GM12878 (cell line): ENCODE results near the gene CYSLTR2. TPM values are rescaled to one million over a fixed set of nuclear protein-coding genes. Genes with fewer than 3 reads are reported as not detected.

ENCODE experiments used
- ATAC-seq: fragments of 200-7000 bp; cut with Tn5 transposase; 3 replicates; pipeline ENCODE4 v1.9.1; 2020; ENCODE audit warnings: mild to moderate bottlenecking, moderate library complexity
- BruUV-seq: library from RNA; stranded (reverse); fragments of 400-500 nt; replicated peaks from 2 replicates; lab custom pipeline; 2021; lab: Mats Ljungman, UMichigan
- CTCF ChIA-PET: fragments of 300-600 bp; sonication (Branson Sonifier 250); formaldehyde crosslinking; extraction: SDS; loops from one replicate; lab custom pipeline; 2021; ENCODE audit warnings: inconsistent platforms; lab: Yijun Ruan, JAX
- POLR2A ChIA-PET: fragments of 350-600 bp; formaldehyde crosslinking; extraction: SDS; loops from one replicate; lab custom pipeline; 2021; ENCODE audit warnings: inconsistent platforms; lab: Charles Lee
- RAD21 ChIA-PET: fragments of 300-600 bp; sonication (Branson Sonifier 250); formaldehyde crosslinking; loops from one replicate; lab custom pipeline; 2023; ENCODE audit warnings: antibody characterized with exemption; ENCODE audit not compliant: unreplicated experiment; lab: Charles Lee
- SMC1A ChIA-PET: fragments of 300-600 bp; sonication (Branson Sonifier 250); formaldehyde crosslinking; loops from one replicate; lab custom pipeline; 2023; ENCODE audit not compliant: unreplicated experiment, uncharacterized antibody; lab: Charles Lee
- DNase-seq: peaks from one replicate; pipeline ENCODE4 v3.0.0-alpha.2; 2011; ENCODE audit warnings: low read depth, low spot score
- FAIRE-seq: peaks from 3 replicates; lab custom pipeline; 2011; peaks lifted over from hg19 to GRCh38; lab: Jason Lieb, UNC
- H2AFZ ChIP-seq: 2 replicates; pipeline ENCODE4 v1.6.0; 2011; ENCODE audit warnings: low read depth, low read length, control low read depth; ENCODE audit not compliant: control insufficient read depth
- H3K27ac ChIP-seq: 2 replicates; pipeline ENCODE4 v1.5.1; 2011; ENCODE audit warnings: control low read depth; ENCODE audit not compliant: control insufficient read depth, insufficient read depth
- H3K27me3 ChIP-seq, 2 experiments: replicated peaks in 1 of 2; 2 replicates each; pipeline versions ENCODE4 v1.6.0 to v1.6.1; 2011; ENCODE audit warnings: low read length in 1 of 2; ENCODE audit not compliant: control insufficient read depth in 2 of 2, insufficient read depth in 2 of 2
- H3K36me3 ChIP-seq, 2 experiments: 2 replicates each; pipeline ENCODE4 v1.5.1; 2011; ENCODE audit warnings: low read length in 1 of 2; ENCODE audit not compliant: control insufficient read depth in 2 of 2, insufficient read depth in 2 of 2
- H3K4me1 ChIP-seq: 2 replicates; pipeline ENCODE4 v1.6.1; 2011; ENCODE audit warnings: mild to moderate bottlenecking, low read length, moderate library complexity, mixed read lengths; ENCODE audit not compliant: control insufficient read depth, insufficient read depth
- H3K4me2 ChIP-seq: 2 replicates; pipeline ENCODE4 v1.6.0; 2011; ENCODE audit warnings: control low read depth; ENCODE audit not compliant: control insufficient read depth, insufficient read depth
- H3K4me3 ChIP-seq: fragments of 200-600 bp; sonication (generic); 2 replicates; pipeline ENCODE4 v1.5.1; 2016
- H3K79me2 ChIP-seq: 2 replicates; pipeline ENCODE4 v1.6.0; 2011; ENCODE audit warnings: low read length; ENCODE audit not compliant: control insufficient read depth, insufficient read depth
- H3K9ac ChIP-seq: 2 replicates; pipeline ENCODE4 v1.8.0; 2011; ENCODE audit warnings: low read length, control low read depth, mixed read lengths; ENCODE audit not compliant: control insufficient read depth, insufficient read depth
- H3K9me3 ChIP-seq: replicated peaks from 3 replicates; pipeline ENCODE4 v1.5.1; 2011; ENCODE audit warnings: mild to moderate bottlenecking, low read length; ENCODE audit not compliant: control insufficient read depth, insufficient read depth
- H4K20me1 ChIP-seq: 2 replicates; pipeline ENCODE4 v1.6.0; 2011; ENCODE audit not compliant: control insufficient read depth, insufficient read depth
- E4F1 ChIP-seq: fragments of 450-650 bp; IDR thresholded peaks from 2 replicates; pipeline ENCODE4 v1.6.1; 2018; ENCODE audit warnings: borderline replicate concordance, mild to moderate bottlenecking; ENCODE audit not compliant: partially characterized antibody
- MEF2B ChIP-seq: fragments of 450-650 bp; IDR thresholded peaks from 2 replicates; pipeline ENCODE4 v1.6.1; 2018; ENCODE audit warnings: mild to moderate bottlenecking, moderate library complexity; ENCODE audit not compliant: partially characterized antibody, poor library complexity, severe bottlenecking
- PAX5 ChIP-seq: IDR thresholded peaks from 2 replicates; pipeline ENCODE4 v1.6.1; 2011; ENCODE audit warnings: low read depth, low read length, borderline replicate concordance
- PML ChIP-seq: IDR thresholded peaks from 2 replicates; pipeline ENCODE4 v1.6.1; 2012; ENCODE audit warnings: low read length, inconsistent platforms
- SKIL ChIP-seq: fragments of 450-650 bp; IDR thresholded peaks from 2 replicates; pipeline ENCODE4 v1.6.1; 2017; ENCODE audit warnings: mild to moderate bottlenecking, low read depth, inconsistent platforms; ENCODE audit not compliant: poor library complexity, severe bottlenecking
- SREBF2 ChIP-seq: IDR thresholded peaks from 2 replicates; pipeline ENCODE4 v1.6.1; 2012; ENCODE audit warnings: mild to moderate bottlenecking, low read length
- STAT1 ChIP-seq: fragments of 450-650 bp; conservative IDR thresholded peaks from 2 replicates; pipeline ENCODE4 v1.6.1; 2014; ENCODE audit warnings: antibody characterized with exemption, mild to moderate bottlenecking
- ZNF687 ChIP-seq: fragments of 450-650 bp; IDR thresholded peaks from 2 replicates; pipeline ENCODE4 v1.6.1; 2017; ENCODE audit warnings: mild to moderate bottlenecking, moderate library complexity
- WGBS: methylation state at CpG from one replicate; pipeline ENCODE4 v1.1.6; 2016; ENCODE audit warnings: low lambda C conversion rate; ENCODE audit not compliant: insufficient replicate concordance, insufficient coverage; ENCODE audit errors: missing lambda C conversion rate; 5-methylcytosine and 5-hydroxymethylcytosine counted together
- in situ Hi-C: fragments of 300-500 bp; cut with MboI; formaldehyde crosslinking; loops from 9 replicates; pipeline ENCODE4 v1.14.3; 2018; ENCODE audit warnings: mixed read lengths
- intact Hi-C: fragments of 100-400 bp; cut with micrococcal nuclease; formaldehyde crosslinking; loops from one replicate; pipeline ENCODE4 v1.14.2; 2022; ENCODE audit not compliant: unreplicated experiment
- polyA plus RNA-seq, 11 experiments: library from polyadenylated mRNA; depleted of rRNA in 4 of 11; unstranded in 6 of 11; stranded (reverse) in 5 of 11; fragments of >200 nt; fragmentation: Nextera tagmentation in 4 of 11; fragmentation: Illumina TruSeq in 1 of 11; extraction: Ambion mirVana in 4 of 11; extraction: Trizol in 1 of 11; gene quantifications; 1 replicate in 1 of 11; 2 replicates in 10 of 11; pipeline versions ENCODE4 v1.2.1 to v1.2.3, GENCODE V29; 2011 to 2016; ENCODE audit warnings: inconsistent platforms in 2 of 11, missing spikeins in 2 of 11, low read depth in 1 of 11
- total RNA-seq, 4 experiments: library from RNA; depleted of rRNA in 3 of 4; stranded (reverse); fragments of >200 nt in 3 of 4; fragmentation: Illumina TruSeq in 1 of 4; extraction: Trizol in 1 of 4; gene quantifications; 2 replicates each; pipeline versions ENCODE4 v1.2.1 to v1.2.3, GENCODE V29; 2013 to 2021

The CYSLTR2 gene
- total and polyA plus RNA-seq, 10 of the 15 experiments (the other 5 are each of a cell fraction or from before 2014, with no cell fraction given): 0.02 to 0.08 (median 0.03) TPM; not detected in 5

- H3K27ac ChIP-seq: no peak overlapping the region
- H3K36me3 ChIP-seq: no peaks in the 10 kb centered on the region
- intact Hi-C loops: no loop called here
- ATAC-seq (no peak), DNase-seq (no peak)
- no peaks in the 10 kb centered on the region for H3K27me3 ChIP-seq
- SMC1A ChIA-PET: no interaction called here
- POLR2A ChIA-PET: no interaction called here
- H3K9ac ChIP-seq: no peak overlapping the region
- BruUV-seq: no TSS peak
- CTCF ChIA-PET: interaction anchor here (1.2 kb wide), 1 partner anchor 9 kb away, joined by 3 read pairs; no protein-coding TSS in a partner anchor
- RAD21 ChIA-PET: no interaction called here
- H3K79me2 ChIP-seq: no peaks in the 10 kb centered on the region
- TF ChIP-seq MEF2B: no peak
- TF ChIP-seq, all 136 proteins: peak for 0
- FAIRE-seq: no peak
- Histone ChIP-seq H3K9me3 (peaks cover 2% of the 10 kb centered on the region; the same call in 1 of the 3 replicates), H3K4me1 (no peaks in the 10 kb centered on the region), H2AFZ (no peak overlapping the region), H3K4me3 (no peak overlapping the region), H4K20me1 (no peaks in the 10 kb centered on the region), H3K4me2 (no peak overlapping the region)
- in situ Hi-C loops: no loop called here
Measured at GRCh38 chr13:48712141-48712540, 58.4 kb downstream of the CYSLTR2 start.

GRCh38 chr13:48715977-48716376 lies 62.2 kb downstream of the CYSLTR2 start:
- no peak overlapping the region for H3K4me3 ChIP-seq
- no peaks in the 10 kb centered on the region; a peak in 1 of 4 replicates for H3K27me3 ChIP-seq
- ATAC-seq: no peak
- H3K79me2 ChIP-seq: no peaks in the 10 kb centered on the region
- H3K9ac ChIP-seq: no peak overlapping the region
- no peak for DNase-seq
- in situ Hi-C loops (no loop called here), intact Hi-C loops (no loop called here)
- WGBS: 0% methylated on average over 1 of the region's 1 CpG
- H3K27ac ChIP-seq: no peak overlapping the region
- ChIA-PET RAD21 (no interaction called here), POLR2A (no interaction called here), CTCF (no interaction called here), SMC1A (no interaction called here)
- no peaks in the 10 kb centered on the region for H3K36me3 ChIP-seq
- peaks cover 4% of the 10 kb centered on the region; the same call in 2 of the 3 replicates for H3K9me3 ChIP-seq
- no peak overlapping the region for H3K4me2 ChIP-seq
- BruUV-seq: no TSS peak
- no peak overlapping the region for H2AFZ ChIP-seq
- no peaks in the 10 kb centered on the region for H4K20me1 ChIP-seq
- FAIRE-seq: no peak
- H3K4me1 ChIP-seq: no peaks in the 10 kb centered on the region
- TF ChIP-seq ZNF687: no peak
- TF ChIP-seq STAT1: no peak
- no peak for TF ChIP-seq E4F1
- no peak for TF ChIP-seq SREBF2
- no peak for TF ChIP-seq PAX5
- no peak for TF ChIP-seq SKIL
- TF ChIP-seq PML: no peak
